Mesendoderm (in vitro differentiated cells): Measurements from ENCODE around the gene TBC1D5.
"Not testable (repeated sequence)": the region's sequence is repeated elsewhere in the genome, so short reads cannot be mapped to it uniquely, and the experiment has no call there.

Experiments
- DNase-seq: peaks from one replicate; pipeline ENCODE4 v3.0.0; 2013
- H2AK5ac ChIP-seq: 2 replicates; pipeline ENCODE4 v1.6.1; 2013; ENCODE audit warnings: low read length, inconsistent platforms
- H2BK120ac ChIP-seq: 2 replicates; pipeline ENCODE4 v1.6.1; 2013; ENCODE audit warnings: low read depth, mild to moderate bottlenecking, low read length, moderate library complexity, mixed read lengths
- H2BK15ac ChIP-seq: replicated peaks from 2 replicates; pipeline ENCODE4 v1.6.1; 2013; ENCODE audit warnings: low read depth, mild to moderate bottlenecking, moderate library complexity
- H2BK5ac ChIP-seq: 2 replicates; pipeline ENCODE4 v1.6.1; 2013; ENCODE audit warnings: low read length, inconsistent platforms
- H3K18ac ChIP-seq: 2 replicates; pipeline ENCODE4 v1.6.1; 2013; ENCODE audit warnings: mild to moderate bottlenecking, low read length, mixed read lengths
- H3K23ac ChIP-seq: one replicate; pipeline ENCODE4 v1.6.1; 2013; ENCODE audit warnings: low read length
- H3K27ac ChIP-seq: 2 replicates; pipeline ENCODE4 v1.5.1; 2013; ENCODE audit warnings: low read depth, mild to moderate bottlenecking, inconsistent platforms, low read length, moderate library complexity
- H3K27me3 ChIP-seq: 2 replicates; pipeline ENCODE4 v1.6.1; 2013; ENCODE audit warnings: low read length, control low read depth, mild to moderate bottlenecking, inconsistent platforms; ENCODE audit not compliant: insufficient read depth, poor library complexity
- H3K36me3 ChIP-seq: 2 replicates; pipeline ENCODE4 v1.6.1; 2013; ENCODE audit warnings: low read length, inconsistent platforms; ENCODE audit not compliant: control insufficient read depth, insufficient read depth
- H3K4ac ChIP-seq: one replicate; pipeline ENCODE4 v1.6.1; 2013; ENCODE audit warnings: low read depth, mild to moderate bottlenecking, low read length, moderate library complexity
- H3K4me1 ChIP-seq: 2 replicates; pipeline ENCODE4 v1.6.1; 2013; ENCODE audit warnings: low read depth, low read length, inconsistent platforms; ENCODE audit not compliant: control insufficient read depth
- H3K4me2 ChIP-seq: 2 replicates; pipeline ENCODE4 v1.6.1; 2013; ENCODE audit warnings: low read length
- H3K4me3 ChIP-seq: 2 replicates; pipeline ENCODE4 v1.5.1; 2013; ENCODE audit warnings: mild to moderate bottlenecking, low read length
- H3K56ac ChIP-seq: one replicate; pipeline ENCODE4 v1.6.1; 2013; ENCODE audit warnings: low read length
- H3K79me1 ChIP-seq: 2 replicates; pipeline ENCODE4 v1.6.1; 2013; ENCODE audit warnings: low read length, inconsistent platforms
- H3K79me2 ChIP-seq: 2 replicates; pipeline ENCODE4 v1.6.1; 2013; ENCODE audit warnings: mild to moderate bottlenecking, low read length; ENCODE audit not compliant: control insufficient read depth, insufficient read depth
- H3K9ac ChIP-seq: 2 replicates; pipeline ENCODE4 v1.6.1; 2013; ENCODE audit warnings: low read length, inconsistent platforms
- H4K5ac ChIP-seq: one replicate; pipeline ENCODE4 v1.6.1; 2013; ENCODE audit warnings: low read length
- H4K8ac ChIP-seq: one replicate; pipeline ENCODE4 v1.6.1; 2013; ENCODE audit warnings: low read depth, mild to moderate bottlenecking, control low read depth, low read length, moderate library complexity
- WGBS: extraction: QIAGEN DNeasy Blood & Tissue Kit; methylation state at CpG from one replicate; pipeline ENCODE4 v1.1.7; 2013; ENCODE audit warnings: low lambda C conversion rate, missing lambda C conversion rate; ENCODE audit not compliant: insufficient coverage; ENCODE audit errors: extremely low coverage; 5-methylcytosine and 5-hydroxymethylcytosine counted together

TBC1D5 gene

GRCh38 chr3:17642474-17642873 is 100.0 kb downstream of the TBC1D5 start:
- H3K36me3 ChIP-seq = no peaks in the 10 kb centered on the region
- DNase-seq = peak; percentile 11
- H3K9ac ChIP-seq = no peak overlapping the region
- no peak overlapping the region for H4K8ac ChIP-seq
- H3K79me1 ChIP-seq = no peaks in the 10 kb centered on the region
- no peak overlapping the region for H3K4me3 ChIP-seq
- H2AK5ac ChIP-seq = no peak overlapping the region
- no peak overlapping the region for H2BK120ac ChIP-seq
- no peaks in the 10 kb centered on the region for H3K4me1 ChIP-seq
- WGBS = 100% methylated on average over 2 of the region's 3 CpGs
- no peak overlapping the region for H3K18ac ChIP-seq
- no peak overlapping the region for H2BK5ac ChIP-seq
- no peak overlapping the region for H3K27ac ChIP-seq
- no peak overlapping the region for H3K4me2 ChIP-seq
- no peak overlapping the region for H3K56ac ChIP-seq
- no peaks in the 10 kb centered on the region for H3K27me3 ChIP-seq
- no peak overlapping the region for H4K5ac ChIP-seq
- H3K4ac ChIP-seq = no peak overlapping the region
- no peaks in the 10 kb centered on the region for H3K79me2 ChIP-seq
- no peak overlapping the region for H2BK15ac ChIP-seq
- no peak overlapping the region for H3K23ac ChIP-seq

GRCh38 chr3:17640466-17640865 is 102.0 kb downstream of the TBC1D5 start:
- Histone ChIP-seq H2AK5ac (no peak overlapping the region), H3K27ac (no peak overlapping the region), H3K36me3 (no peaks in the 10 kb centered on the region), H3K9ac (no peak overlapping the region), H2BK15ac (no peak overlapping the region), H2BK5ac (no peak overlapping the region), H3K4ac (no peak overlapping the region), H3K4me3 (no peak overlapping the region), H4K8ac (no peak overlapping the region), H4K5ac (no peak overlapping the region), H3K4me1 (no peaks in the 10 kb centered on the region), H3K23ac (no peak overlapping the region), H3K18ac (no peak overlapping the region), H3K79me2 (no peaks in the 10 kb centered on the region), H3K56ac (no peak overlapping the region), H2BK120ac (no peak overlapping the region), H3K27me3 (no peaks in the 10 kb centered on the region), H3K4me2 (no peak overlapping the region), H3K79me1 (no peaks in the 10 kb centered on the region)
- no peak for DNase-seq

GRCh38 chr3:17639765-17640164 is 102.7 kb downstream of the TBC1D5 start:
- Histone ChIP-seq H4K8ac (no peak overlapping the region), H3K79me1 (no peaks in the 10 kb centered on the region), H2BK5ac (no peak overlapping the region), H3K4ac (no peak overlapping the region), H3K56ac (no peak overlapping the region), H3K27ac (no peak overlapping the region), H3K79me2 (no peaks in the 10 kb centered on the region), H2AK5ac (no peak overlapping the region), H3K4me3 (no peak overlapping the region), H3K36me3 (no peaks in the 10 kb centered on the region), H4K5ac (no peak overlapping the region), H3K9ac (no peak overlapping the region), H3K18ac (no peak overlapping the region), H3K23ac (no peak overlapping the region), H3K4me1 (no peaks in the 10 kb centered on the region), H2BK120ac (no peak overlapping the region), H2BK15ac (no peak overlapping the region), H3K27me3 (no peaks in the 10 kb centered on the region), H3K4me2 (no peak overlapping the region)
- WGBS = no CpG with 5 or more reads among the region's 2 CpGs
- DNase-seq = peak; percentile 64

GRCh38 chr3:17639257-17639656 is 103.2 kb downstream of the TBC1D5 start:
- no CpG with 5 or more reads among the region's 2 CpGs for WGBS
- H3K4me1 ChIP-seq = no peaks in the 10 kb centered on the region
- no peak overlapping the region for H4K5ac ChIP-seq
- no peak overlapping the region for H3K4ac ChIP-seq
- H3K79me2 ChIP-seq = no peaks in the 10 kb centered on the region
- H3K9ac ChIP-seq = no peak overlapping the region
- no peak overlapping the region for H2BK15ac ChIP-seq
- no peaks in the 10 kb centered on the region for H3K27me3 ChIP-seq
- H3K4me3 ChIP-seq = no peak overlapping the region
- H3K27ac ChIP-seq = no peak overlapping the region
- H3K23ac ChIP-seq = no peak overlapping the region
- no peak overlapping the region for H2BK5ac ChIP-seq
- no peak overlapping the region for H2BK120ac ChIP-seq
- no peak overlapping the region for H3K18ac ChIP-seq
- no peak overlapping the region for H2AK5ac ChIP-seq
- no peak overlapping the region for H3K56ac ChIP-seq
- no peaks in the 10 kb centered on the region for H3K79me1 ChIP-seq
- no peak overlapping the region for H4K8ac ChIP-seq
- H3K36me3 ChIP-seq = no peaks in the 10 kb centered on the region
- no peak for DNase-seq
- no peak overlapping the region for H3K4me2 ChIP-seq

- Histone ChIP-seq H3K9ac (no peak overlapping the region), H2BK120ac (no peak overlapping the region), H3K4me1 (no peaks in the 10 kb centered on the region), H3K56ac (no peak overlapping the region), H2BK5ac (no peak overlapping the region), H2AK5ac (no peak overlapping the region), H3K18ac (no peak overlapping the region), H4K8ac (no peak overlapping the region), H3K23ac (no peak overlapping the region), H3K36me3 (no peaks in the 10 kb centered on the region), H3K79me2 (no peaks in the 10 kb centered on the region), H4K5ac (no peak overlapping the region), H3K79me1 (no peaks in the 10 kb centered on the region), H3K27me3 (no peaks in the 10 kb centered on the region), H2BK15ac (no peak overlapping the region), H3K4me2 (no peak overlapping the region), H3K27ac (no peak overlapping the region), H3K4ac (no peak overlapping the region), H3K4me3 (no peak overlapping the region)
- DNase-seq = no peak
These were observed 104.1 kb downstream of the TBC1D5 start for GRCh38 chr3:17638356-17638755.

- not testable (repeated sequence) for H3K56ac ChIP-seq, H3K4ac ChIP-seq, H3K27me3 ChIP-seq, H4K8ac ChIP-seq, H2BK120ac ChIP-seq, H3K23ac ChIP-seq, H3K36me3 ChIP-seq, H2BK5ac ChIP-seq, H3K79me2 ChIP-seq, H3K4me1 ChIP-seq, H3K27ac ChIP-seq, H3K79me1 ChIP-seq, DNase-seq, H3K4me3 ChIP-seq, H3K9ac ChIP-seq, H3K4me2 ChIP-seq, H3K18ac ChIP-seq, H2BK15ac ChIP-seq, H4K5ac ChIP-seq, H2AK5ac ChIP-seq
- no CpG with 5 or more reads among the region's 2 CpGs for WGBS
These were observed 106.8 kb downstream of the TBC1D5 start for GRCh38 chr3:17635675-17636074.
